ENCODE measurements around the gene STXBP6.

Gene STXBP6

DNA sequence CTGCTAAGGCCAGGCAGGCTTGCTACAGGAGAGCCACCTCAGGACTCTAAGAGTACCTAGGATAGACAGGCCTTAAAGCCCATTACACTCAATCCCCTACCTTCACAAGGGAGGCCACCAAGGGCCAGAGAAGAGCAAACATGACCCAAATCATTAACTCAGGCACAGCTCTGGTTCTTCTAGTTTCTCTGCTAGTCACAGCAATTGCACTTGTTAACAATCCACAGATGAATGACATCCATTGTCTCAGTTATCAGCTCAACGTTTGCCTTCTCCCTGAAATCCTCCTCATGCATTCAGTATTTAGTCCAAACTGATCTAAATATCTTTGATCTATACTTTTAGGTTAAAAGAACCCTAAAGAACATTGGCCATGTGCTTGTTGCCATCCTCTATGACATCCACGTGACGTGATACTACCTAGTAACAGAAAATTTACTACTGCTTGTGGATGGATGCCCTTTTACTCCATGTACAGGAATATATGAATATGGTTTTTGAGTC lies 164.5 kb downstream of the STXBP6 start:
- no peak for DNase-seq (ENCODE audit: insufficient read length)
- no peak for FAIRE-seq
- TF ChIP-seq POLR2A (IDR thresholded peaks at IDR 0.05; ENCODE audit: low read depth, low read length), result no peak
- TF ChIP-seq TAF1 (IDR thresholded peaks at IDR 0.05; ENCODE audit: borderline replicate concordance, low read depth, low read length), result no peak
- no peak for TF ChIP-seq POLR2AphosphoS5 (IDR thresholded peaks at IDR 0.05; ENCODE audit: low read depth, low read length)

DNA sequence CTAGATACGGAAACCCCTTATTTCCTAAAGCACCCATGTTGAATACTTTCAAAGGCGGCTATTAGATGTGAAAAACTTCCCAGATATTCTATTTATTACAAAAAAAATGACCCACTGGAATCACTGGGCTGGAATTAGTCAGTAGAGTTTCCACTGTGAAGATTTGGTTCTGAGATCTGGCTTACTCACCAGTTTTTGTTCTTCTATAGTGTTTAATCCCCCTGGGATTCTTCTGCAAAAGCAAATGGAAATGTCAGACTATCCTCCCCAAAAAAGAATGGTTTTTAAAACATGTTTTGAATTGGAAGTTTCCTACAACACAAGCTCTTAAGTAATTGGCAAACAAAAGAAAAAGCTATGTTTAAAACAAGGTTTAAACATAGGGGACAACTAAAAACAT lies 166.4 kb downstream of the STXBP6 start:
- no peak for DNase-seq (ENCODE audit: insufficient read length)
- TF ChIP-seq TAF1 (IDR thresholded peaks at IDR 0.05; ENCODE audit: borderline replicate concordance, low read depth, low read length), result no peak
- TF ChIP-seq POLR2AphosphoS5 (IDR thresholded peaks at IDR 0.05; ENCODE audit: low read depth, low read length), result no peak
- FAIRE-seq, result no peak

DNA sequence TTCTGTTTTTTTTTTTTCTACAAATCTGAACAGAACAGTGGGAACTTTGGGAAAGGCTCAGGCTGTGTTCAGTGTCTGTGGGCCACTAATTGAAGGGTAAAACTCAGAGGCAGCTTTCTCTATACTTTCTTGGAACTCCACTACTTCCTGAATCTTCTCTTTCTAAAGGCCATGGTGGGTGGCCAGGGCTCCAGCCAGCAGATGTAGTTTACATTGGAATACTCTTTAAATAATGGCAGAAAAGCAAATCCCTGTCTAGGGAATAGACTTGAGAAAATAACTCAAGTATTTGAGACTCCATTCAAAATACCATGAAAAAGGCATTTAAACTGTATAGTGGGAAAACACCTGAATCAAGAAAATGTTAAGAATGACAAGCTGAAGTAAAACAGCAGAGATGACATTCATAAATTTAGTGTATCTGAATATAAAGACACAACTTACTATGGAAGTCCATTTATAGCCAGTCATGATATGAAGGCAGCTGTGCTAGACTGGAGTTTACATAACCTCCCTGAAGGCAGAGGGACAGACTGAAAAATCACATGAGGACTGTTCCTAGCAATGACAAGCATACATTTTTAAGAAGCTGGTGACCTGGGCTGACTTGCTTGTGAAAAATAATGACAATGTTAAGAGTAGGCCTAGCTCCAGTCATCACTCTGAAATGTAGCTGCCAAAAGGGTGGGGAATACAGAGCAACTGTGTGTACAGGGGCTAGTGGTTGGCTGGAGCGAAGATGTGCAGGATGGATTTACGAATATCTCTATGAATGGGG lies 168.6 kb downstream of the STXBP6 start:
- no peak for TF ChIP-seq TAF1 (IDR thresholded peaks at IDR 0.05; ENCODE audit: borderline replicate concordance, low read depth, low read length)
- TF ChIP-seq POLR2AphosphoS5 (IDR thresholded peaks at IDR 0.05; ENCODE audit: low read depth, low read length), result no peak
- no peak for TF ChIP-seq POLR2A (IDR thresholded peaks at IDR 0.05; ENCODE audit: low read depth, low read length)
- no peak for DNase-seq (ENCODE audit: insufficient read length)
- no peak for FAIRE-seq

GRCh38 chr14:24880689-24881088 lies 169.3 kb downstream of the STXBP6 start:
- TF ChIP-seq POLR2A (IDR thresholded peaks at IDR 0.05; ENCODE audit: low read depth, low read length) (no peak), POLR2AphosphoS5 (IDR thresholded peaks at IDR 0.05; ENCODE audit: low read depth, low read length) (no peak), TAF1 (IDR thresholded peaks at IDR 0.05; ENCODE audit: borderline replicate concordance, low read depth, low read length) (no peak)
- no peak for DNase-seq (ENCODE audit: insufficient read length)

DNA sequence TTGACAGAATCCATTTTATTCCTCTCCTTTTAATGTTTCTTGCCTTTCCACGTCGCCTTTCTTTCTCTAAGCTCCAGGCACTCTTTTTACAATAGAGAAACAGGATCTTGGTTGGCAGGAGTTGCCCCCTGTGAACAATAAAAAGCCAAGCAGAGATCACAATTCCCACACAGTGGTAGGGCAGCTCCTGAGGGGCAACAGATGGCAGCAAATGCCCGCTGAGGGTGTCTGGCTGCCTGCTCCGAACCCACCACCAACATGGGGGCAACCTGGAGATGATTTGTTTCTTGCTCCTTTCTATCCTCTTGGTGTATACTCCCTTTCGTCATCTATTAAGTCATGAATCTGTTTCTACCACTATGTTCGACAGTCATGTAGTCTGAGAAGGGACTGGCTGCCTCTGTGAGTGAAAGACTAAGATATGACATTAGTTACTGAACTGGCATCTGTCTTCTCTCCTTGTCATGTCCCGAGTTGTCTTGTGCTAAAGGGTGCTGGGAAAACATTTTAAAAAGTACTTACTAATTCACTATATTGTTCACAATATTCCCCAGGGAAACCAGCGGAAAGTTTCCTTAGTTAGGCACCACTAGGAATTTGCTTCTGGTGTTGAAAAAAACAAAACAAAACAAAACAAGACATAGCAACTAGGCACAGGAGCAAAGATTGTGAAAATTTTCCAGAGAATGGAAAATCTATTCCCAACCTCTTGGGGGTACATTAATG lies 170.1 kb downstream of the STXBP6 start:
- no peak for TF ChIP-seq TAF1 (IDR thresholded peaks at IDR 0.05; ENCODE audit: borderline replicate concordance, low read depth, low read length)
- no peak for TF ChIP-seq POLR2AphosphoS5 (IDR thresholded peaks at IDR 0.05; ENCODE audit: low read depth, low read length)
- TF ChIP-seq POLR2A (IDR thresholded peaks at IDR 0.05; ENCODE audit: low read depth, low read length), result no peak
- no peak for FAIRE-seq
- DNase-seq (ENCODE audit: insufficient read length), result no peak

More at GRCh38 chr14:24880689-24881088, 169.3 kb downstream of the STXBP6 start:
- no peak for FAIRE-seq

DNA sequence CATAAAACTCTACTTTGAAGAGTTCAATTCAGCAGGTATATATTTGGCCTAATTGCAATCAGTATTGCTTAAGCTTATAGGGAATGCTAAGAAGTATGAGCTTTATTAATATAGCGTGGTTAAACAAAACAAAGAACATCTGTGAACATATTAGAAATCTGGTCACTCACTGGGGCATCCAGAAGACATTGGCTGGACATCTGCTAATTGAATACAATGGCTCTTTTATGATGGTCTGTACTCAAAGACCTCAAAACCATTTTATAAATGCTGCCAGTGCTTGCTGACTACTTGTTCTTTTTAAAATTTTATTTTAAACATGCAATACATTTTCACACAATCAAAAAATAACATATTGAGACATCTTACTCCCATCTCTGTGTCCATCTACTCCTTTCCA lies 173.0 kb downstream of the STXBP6 start:
- FAIRE-seq, result no peak

DNA sequence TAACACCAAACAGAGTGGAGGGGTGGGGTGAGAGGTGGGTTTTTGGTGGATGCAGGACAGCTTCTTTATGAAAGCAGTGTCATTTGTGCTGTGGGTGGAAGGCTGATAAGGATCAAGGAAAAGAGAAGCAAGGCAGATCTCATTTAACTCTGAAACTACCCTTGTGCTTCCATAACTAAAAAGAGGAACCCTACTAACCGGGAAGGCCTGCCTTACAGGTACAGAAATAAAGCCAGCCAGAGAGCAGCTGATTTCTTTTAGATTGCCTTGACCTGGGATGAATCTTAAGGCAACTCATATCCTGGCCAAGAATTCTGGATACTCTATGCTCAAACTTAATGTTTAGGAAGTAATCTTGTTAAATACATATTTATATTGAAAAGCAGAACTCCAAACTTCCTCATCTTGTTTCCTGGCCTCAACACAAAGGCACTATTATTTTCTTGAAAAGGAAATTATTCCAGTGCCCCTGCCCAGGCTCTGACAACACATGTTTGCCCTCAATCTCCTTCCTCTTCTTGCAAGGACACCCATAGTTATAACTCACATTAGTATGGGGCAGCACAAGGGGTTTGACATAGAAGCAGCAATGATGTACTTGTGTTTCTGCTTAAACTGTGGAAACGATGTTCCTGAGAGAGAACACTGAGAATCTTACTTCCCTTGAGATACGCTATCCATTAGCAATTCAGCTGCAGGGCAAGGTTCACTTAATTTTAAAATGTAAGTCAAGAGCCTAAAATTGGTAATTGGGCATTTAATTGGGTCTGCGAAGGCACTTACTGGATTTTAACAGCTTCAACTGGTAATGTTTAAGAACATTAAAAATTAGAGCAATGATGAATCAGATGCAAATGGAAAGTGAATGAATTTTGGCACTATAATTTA lies 173.7 kb downstream of the STXBP6 start:
- TF ChIP-seq TAF1 (IDR thresholded peaks at IDR 0.05; ENCODE audit: borderline replicate concordance, low read depth, low read length) (no peak), POLR2AphosphoS5 (IDR thresholded peaks at IDR 0.05; ENCODE audit: low read depth, low read length) (no peak), POLR2A (IDR thresholded peaks at IDR 0.05; ENCODE audit: low read depth, low read length) (no peak)
- FAIRE-seq (no peak), DNase-seq (ENCODE audit: insufficient read length) (no peak)

More for the DNA sequence above, 173.0 kb downstream of the STXBP6 start:
- no peak for DNase-seq (ENCODE audit: insufficient read length)
- TF ChIP-seq POLR2A (IDR thresholded peaks at IDR 0.05; ENCODE audit: low read depth, low read length), result no peak
- no peak for TF ChIP-seq TAF1 (IDR thresholded peaks at IDR 0.05; ENCODE audit: borderline replicate concordance, low read depth, low read length)
- no peak for TF ChIP-seq POLR2AphosphoS5 (IDR thresholded peaks at IDR 0.05; ENCODE audit: low read depth, low read length)

DNA sequence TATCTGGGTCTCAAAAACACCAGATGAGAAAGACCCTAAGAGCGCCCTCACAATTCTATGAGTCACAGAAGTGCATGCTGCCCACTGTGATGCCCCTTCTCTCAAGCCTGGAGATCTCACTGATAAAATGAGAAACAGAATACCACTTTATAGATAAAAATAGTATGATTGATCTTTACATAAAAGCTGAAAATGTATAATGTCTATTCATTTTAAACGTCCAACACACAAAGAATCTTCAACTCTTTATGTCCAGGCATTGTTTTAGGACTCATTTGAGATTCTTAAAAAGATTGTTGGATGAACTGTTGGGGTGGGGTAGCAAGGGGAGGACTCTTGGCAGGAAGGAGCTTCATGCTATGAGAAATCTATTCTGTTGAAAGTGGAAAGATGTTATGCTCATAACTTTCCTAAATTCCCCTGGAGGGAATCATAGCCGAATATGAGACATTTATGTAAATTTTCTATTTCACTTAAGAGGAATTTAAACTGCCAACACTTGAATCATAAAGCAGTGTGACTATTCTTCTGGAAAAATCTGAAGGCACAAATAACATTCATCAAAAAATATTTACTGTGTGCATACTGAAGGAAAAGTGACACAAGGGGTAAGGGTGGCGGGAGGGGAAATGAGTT lies 174.6 kb downstream of the STXBP6 start:
- TF ChIP-seq POLR2A (IDR thresholded peaks at IDR 0.05; ENCODE audit: low read depth, low read length) (no peak), POLR2AphosphoS5 (IDR thresholded peaks at IDR 0.05; ENCODE audit: low read depth, low read length) (no peak), TAF1 (IDR thresholded peaks at IDR 0.05; ENCODE audit: borderline replicate concordance, low read depth, low read length) (no peak)
- DNase-seq (ENCODE audit: insufficient read length) (no peak), FAIRE-seq (no peak)

DNA sequence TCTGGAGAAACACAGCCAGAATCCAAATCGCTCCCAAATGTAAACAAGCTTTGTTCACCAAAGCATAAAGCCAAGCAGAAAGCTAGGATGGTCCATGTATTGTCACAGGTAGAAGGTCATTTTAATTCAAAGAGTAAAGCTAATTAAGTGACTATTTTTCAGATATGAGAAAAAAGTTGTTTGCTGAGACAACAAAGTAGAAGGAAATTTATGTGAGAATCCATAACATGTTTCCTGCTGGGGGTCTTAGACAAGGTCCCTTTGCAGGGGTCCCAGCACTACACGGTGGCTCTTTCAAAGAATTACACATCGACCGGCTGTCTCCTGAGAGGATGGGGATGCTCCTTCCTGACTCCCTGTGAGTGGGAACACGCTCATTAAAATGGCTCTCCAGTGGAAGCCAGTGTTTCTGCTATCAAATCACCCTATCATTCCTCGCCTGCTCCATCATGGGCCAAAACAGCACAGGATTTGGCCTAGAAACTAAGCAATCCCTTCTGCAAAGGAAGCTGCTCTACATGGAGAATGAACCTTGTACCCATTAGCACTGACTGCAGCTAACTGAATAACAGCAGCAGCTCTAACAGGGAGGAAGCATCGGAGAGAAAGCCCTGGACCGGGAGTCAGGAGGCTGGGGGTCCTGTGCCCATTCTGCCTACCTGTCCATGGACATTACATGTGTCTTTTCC lies 175.3 kb downstream of the STXBP6 start:
- DNase-seq (ENCODE audit: insufficient read length) (no peak), FAIRE-seq (no peak)
- TF ChIP-seq POLR2A (IDR thresholded peaks at IDR 0.05; ENCODE audit: low read depth, low read length) (no peak), TAF1 (IDR thresholded peaks at IDR 0.05; ENCODE audit: borderline replicate concordance, low read depth, low read length) (no peak)

GRCh38 chr14:24873551-24873950 lies 176.4 kb downstream of the STXBP6 start:
- TF ChIP-seq TAF1 (IDR thresholded peaks at IDR 0.05; ENCODE audit: borderline replicate concordance, low read depth, low read length) (no peak), POLR2A (IDR thresholded peaks at IDR 0.05; ENCODE audit: low read depth, low read length) (no peak), POLR2AphosphoS5 (IDR thresholded peaks at IDR 0.05; ENCODE audit: low read depth, low read length) (no peak)
- no peak for DNase-seq (ENCODE audit: insufficient read length)
- no peak for FAIRE-seq

Measured in GM12892 (cell line).